DOHH2 (cell line): ENCODE data around the gene PRR18.

Source experiments
- CTCF ChIP-seq: fragments of 200-600 bp; sonication (generic); IDR thresholded peaks from one replicate; pipeline ENCODE4 v1.5.1; 2014; ENCODE audit warnings: antibody characterized with exemption, mild to moderate bottlenecking, low read depth, low read length; ENCODE audit not compliant: poor library complexity, severe bottlenecking
- EZH2phosphoT487 ChIP-seq: fragments of 200-600 bp; sonication (generic); IDR thresholded peaks from 2 replicates; pipeline ENCODE4 v1.6.1; 2017; ENCODE audit warnings: borderline replicate concordance, mild to moderate bottlenecking, antibody characterized with exemption, low read length, moderate library complexity, mixed read lengths

GRCh38 chr6:166258854-166259276 lies 49.3 kb downstream of the PRR18 start:
- no peak for TF ChIP-seq CTCF
- TF ChIP-seq EZH2phosphoT487, result no peak
